Measurements from ENCODE around the gene MSI2.

Gene MSI2

GRCh38 chr17:57484081-57484666 is 227.9 kb downstream of the MSI2 start:
- DNase-seq (ENCODE audit: low read depth, low spot score) = no peak
- no peak overlapping the region for H3K4me3 ChIP-seq (ENCODE audit: insufficient read length, low read depth)
- H3K27me3 ChIP-seq (ENCODE audit: insufficient read depth, insufficient read length) = no peaks in the 10 kb centered on the region
- H3K36me3 ChIP-seq (ENCODE audit: insufficient read depth, insufficient read length, low read length) = no peaks in the 10 kb centered on the region
- no peaks in the 10 kb centered on the region for H3K9me3 ChIP-seq (ENCODE audit: insufficient read depth, low read length)
- no peak overlapping the region for H3K9ac ChIP-seq (ENCODE audit: insufficient read length, low read depth)
- H3K4me1 ChIP-seq (ENCODE audit: insufficient read depth, insufficient read length) = peaks cover 3% of the 10 kb centered on the region
- no peak for TF ChIP-seq ZNF274 (IDR thresholded peaks at IDR 0.05; ENCODE audit: low read depth, low read length)
- TF ChIP-seq SUZ12 (IDR thresholded peaks at IDR 0.05; ENCODE audit: extremely low read depth, insufficient read depth, insufficient read length) = no peak
- no peak for TF ChIP-seq YY1 (IDR thresholded peaks at IDR 0.05; ENCODE audit: insufficient read depth, insufficient read length)

GRCh38 chr17:57484826-57485565 is 228.7 kb downstream of the MSI2 start:
- TF ChIP-seq SUZ12 (IDR thresholded peaks at IDR 0.05; ENCODE audit: extremely low read depth, insufficient read depth, insufficient read length) (no peak), ZNF274 (IDR thresholded peaks at IDR 0.05; ENCODE audit: low read depth, low read length) (no peak), YY1 (IDR thresholded peaks at IDR 0.05; ENCODE audit: insufficient read depth, insufficient read length) (no peak)
- Histone ChIP-seq H3K9me3 (ENCODE audit: insufficient read depth, low read length) (no peaks in the 10 kb centered on the region), H3K4me1 (ENCODE audit: insufficient read depth, insufficient read length) (peaks cover 3% of the 10 kb centered on the region), H3K4me3 (ENCODE audit: insufficient read length, low read depth) (no peak overlapping the region), H3K36me3 (ENCODE audit: insufficient read depth, insufficient read length, low read length) (no peaks in the 10 kb centered on the region), H3K9ac (ENCODE audit: insufficient read length, low read depth) (no peak overlapping the region), H3K27me3 (ENCODE audit: insufficient read depth, insufficient read length) (no peaks in the 10 kb centered on the region)
- no peak for DNase-seq (ENCODE audit: low read depth, low spot score)

- no peak for TF ChIP-seq SUZ12 (IDR thresholded peaks at IDR 0.05; ENCODE audit: extremely low read depth, insufficient read depth, insufficient read length)
- no peak for TF ChIP-seq YY1 (IDR thresholded peaks at IDR 0.05; ENCODE audit: insufficient read depth, insufficient read length)
- no peak for TF ChIP-seq ZNF274 (IDR thresholded peaks at IDR 0.05; ENCODE audit: low read depth, low read length)
These were observed 229.2 kb downstream of the MSI2 start for GRCh38 chr17:57485566-57485865.

GRCh38 chr17:57485916-57486881 is 229.9 kb downstream of the MSI2 start:
- no peaks in the 10 kb centered on the region for H3K27me3 ChIP-seq (ENCODE audit: insufficient read depth, insufficient read length)
- no peaks in the 10 kb centered on the region for H3K9me3 ChIP-seq (ENCODE audit: insufficient read depth, low read length)
- TF ChIP-seq YY1 (IDR thresholded peaks at IDR 0.05; ENCODE audit: insufficient read depth, insufficient read length) (no peak), ZNF274 (IDR thresholded peaks at IDR 0.05; ENCODE audit: low read depth, low read length) (no peak), SUZ12 (IDR thresholded peaks at IDR 0.05; ENCODE audit: extremely low read depth, insufficient read depth, insufficient read length) (no peak)
- no peak overlapping the region for H3K4me3 ChIP-seq (ENCODE audit: insufficient read length, low read depth)
- no peak overlapping the region for H3K9ac ChIP-seq (ENCODE audit: insufficient read length, low read depth)
- no peak for DNase-seq (ENCODE audit: low read depth, low spot score)
- no peaks in the 10 kb centered on the region for H3K4me1 ChIP-seq (ENCODE audit: insufficient read depth, insufficient read length)
- H3K36me3 ChIP-seq (ENCODE audit: insufficient read depth, insufficient read length, low read length) = no peaks in the 10 kb centered on the region

More at GRCh38 chr17:57485566-57485865, 229.2 kb downstream of the MSI2 start:
- H3K9me3 ChIP-seq (ENCODE audit: insufficient read depth, low read length) = no peaks in the 10 kb centered on the region
- H3K9ac ChIP-seq (ENCODE audit: insufficient read length, low read depth) = no peak overlapping the region
- H3K4me1 ChIP-seq (ENCODE audit: insufficient read depth, insufficient read length) = peaks cover 2% of the 10 kb centered on the region
- no peaks in the 10 kb centered on the region for H3K27me3 ChIP-seq (ENCODE audit: insufficient read depth, insufficient read length)
- no peak for DNase-seq (ENCODE audit: low read depth, low spot score)
- no peak overlapping the region for H3K4me3 ChIP-seq (ENCODE audit: insufficient read length, low read depth)
- H3K36me3 ChIP-seq (ENCODE audit: insufficient read depth, insufficient read length, low read length) = no peaks in the 10 kb centered on the region

- TF ChIP-seq YY1 (IDR thresholded peaks at IDR 0.05; ENCODE audit: insufficient read depth, insufficient read length) (no peak), ZNF274 (IDR thresholded peaks at IDR 0.05; ENCODE audit: low read depth, low read length) (no peak), SUZ12 (IDR thresholded peaks at IDR 0.05; ENCODE audit: extremely low read depth, insufficient read depth, insufficient read length) (no peak)
- Histone ChIP-seq H3K9me3 (ENCODE audit: insufficient read depth, low read length) (no peaks in the 10 kb centered on the region), H3K36me3 (ENCODE audit: insufficient read depth, insufficient read length, low read length) (no peaks in the 10 kb centered on the region), H3K4me3 (ENCODE audit: insufficient read length, low read depth) (no peak overlapping the region), H3K9ac (ENCODE audit: insufficient read length, low read depth) (no peak overlapping the region), H3K27me3 (ENCODE audit: insufficient read depth, insufficient read length) (no peaks in the 10 kb centered on the region), H3K4me1 (ENCODE audit: insufficient read depth, insufficient read length) (no peaks in the 10 kb centered on the region)
- no peak for DNase-seq (ENCODE audit: low read depth, low spot score)
These were observed 230.6 kb downstream of the MSI2 start for GRCh38 chr17:57486882-57487301.

GRCh38 chr17:57487573-57487972 is 231.2 kb downstream of the MSI2 start:
- H3K36me3 ChIP-seq (ENCODE audit: insufficient read depth, insufficient read length, low read length) = no peaks in the 10 kb centered on the region
- DNase-seq (ENCODE audit: low read depth, low spot score) = no peak
- no peak for TF ChIP-seq ZNF274 (IDR thresholded peaks at IDR 0.05; ENCODE audit: low read depth, low read length)
- no peak for TF ChIP-seq YY1 (IDR thresholded peaks at IDR 0.05; ENCODE audit: insufficient read depth, insufficient read length)
- no peak for TF ChIP-seq SUZ12 (IDR thresholded peaks at IDR 0.05; ENCODE audit: extremely low read depth, insufficient read depth, insufficient read length)
- no peaks in the 10 kb centered on the region for H3K27me3 ChIP-seq (ENCODE audit: insufficient read depth, insufficient read length)
- H3K9me3 ChIP-seq (ENCODE audit: insufficient read depth, low read length) = no peaks in the 10 kb centered on the region
- no peak overlapping the region for H3K9ac ChIP-seq (ENCODE audit: insufficient read length, low read depth)
- no peaks in the 10 kb centered on the region for H3K4me1 ChIP-seq (ENCODE audit: insufficient read depth, insufficient read length)
- H3K4me3 ChIP-seq (ENCODE audit: insufficient read length, low read depth) = no peak overlapping the region

GRCh38 chr17:57488856-57489255 is 232.5 kb downstream of the MSI2 start:
- Histone ChIP-seq H3K4me1 (ENCODE audit: insufficient read depth, insufficient read length) (no peaks in the 10 kb centered on the region), H3K36me3 (ENCODE audit: insufficient read depth, insufficient read length, low read length) (no peaks in the 10 kb centered on the region), H3K27me3 (ENCODE audit: insufficient read depth, insufficient read length) (no peaks in the 10 kb centered on the region), H3K9me3 (ENCODE audit: insufficient read depth, low read length) (no peaks in the 10 kb centered on the region), H3K4me3 (ENCODE audit: insufficient read length, low read depth) (no peak overlapping the region), H3K9ac (ENCODE audit: insufficient read length, low read depth) (no peak overlapping the region)
- no peak for TF ChIP-seq SUZ12 (IDR thresholded peaks at IDR 0.05; ENCODE audit: extremely low read depth, insufficient read depth, insufficient read length)
- no peak for TF ChIP-seq ZNF274 (IDR thresholded peaks at IDR 0.05; ENCODE audit: low read depth, low read length)
- no peak for TF ChIP-seq YY1 (IDR thresholded peaks at IDR 0.05; ENCODE audit: insufficient read depth, insufficient read length)
- no peak for DNase-seq (ENCODE audit: low read depth, low spot score)
